ENCODE data around the gene NDEL1. TPM values are rescaled to one million over a fixed set of nuclear protein-coding genes. Genes with fewer than 3 reads are reported as not detected.

The NDEL1 gene
- total RNA-seq, 1 experiment from 2014 or later: 38.4 TPM

GRCh38 chr17:8410883-8411238 is 24.8 kb upstream of the NDEL1 start:
- H4K5ac ChIP-seq (ENCODE audit: insufficient read length, low read depth, low read length): no peak overlapping the region
- Mint-ChIP-seq H3K9me3 (no peaks in the 10 kb centered on the region), H3K36me3 (ENCODE audit: insufficient read depth in 1 of 3, low read depth in 3 of 3) (no peaks in the 10 kb centered on the region), H3K4me1 (peaks cover 14 to 15% of the 10 kb centered on the region in 2 experiments), H3K27me3 (ENCODE audit: low read depth) (peaks cover 2% of the 10 kb centered on the region; the same call in 1 of the 2 replicates), H3K27ac (no peak overlapping the region), H3K4me3 (no peak overlapping the region)
- H3K4me1 ChIP-seq (ENCODE audit: insufficient read depth, low read length): no peaks in the 10 kb centered on the region
- H3K27me3 ChIP-seq (ENCODE audit: insufficient read depth, low read length): no peaks in the 10 kb centered on the region
- no peak overlapping the region for H2BK20ac ChIP-seq (ENCODE audit: low read depth, low read length, poor library complexity, severe bottlenecking)
- no peak overlapping the region for H2AFZ ChIP-seq (ENCODE audit: low read length)
- no peak for DNase-seq
- no peak overlapping the region for H2BK5ac ChIP-seq (ENCODE audit: insufficient read length, low read length)
- no peaks in the 10 kb centered on the region for H3K79me1 ChIP-seq (ENCODE audit: insufficient read depth, low read depth, low read length, poor library complexity, severe bottlenecking)
- no peaks in the 10 kb centered on the region for H3K9me3 ChIP-seq (ENCODE audit: control insufficient read depth, low read depth, low read length)
- no CpG with 5 or more reads among the region's 1 CpG for WGBS (ENCODE audit: extremely low coverage, insufficient read length, low lambda C conversion rate)
- no peaks in the 10 kb centered on the region for H3K79me2 ChIP-seq (ENCODE audit: insufficient read depth, low read length)
- no peak overlapping the region for H3T11ph ChIP-seq (ENCODE audit: low read length)
- H3K18ac ChIP-seq (ENCODE audit: insufficient read length, low read depth, low read length): no peak overlapping the region
- no peak overlapping the region for H3K56ac ChIP-seq (ENCODE audit: insufficient read length, low read depth, low read length)
- no peak overlapping the region for H3K23ac ChIP-seq (ENCODE audit: insufficient read length, low read depth, low read length)
- H4K8ac ChIP-seq (replicated peaks; ENCODE audit: insufficient read length, low read depth, low read length): no peak overlapping the region
- no peak overlapping the region for H3K9ac ChIP-seq (ENCODE audit: extremely low read depth, insufficient read length, low read length)
- no peak overlapping the region for H2BK12ac ChIP-seq (ENCODE audit: insufficient read length, low read depth, low read length)
- H4K91ac ChIP-seq (ENCODE audit: insufficient read length, low read depth, low read length): no peak overlapping the region
- no peaks in the 10 kb centered on the region for H4K20me1 ChIP-seq (ENCODE audit: control insufficient read depth, insufficient read depth, insufficient read length)
- H3K27ac ChIP-seq (ENCODE audit: insufficient read length, low read depth, low read length): no peak overlapping the region
- H3K23me2 ChIP-seq (ENCODE audit: insufficient read length, low read depth, low read length, poor library complexity, severe bottlenecking): no peaks in the 10 kb centered on the region
- H2BK15ac ChIP-seq (ENCODE audit: low read depth, low read length): no peak overlapping the region
- H2BK120ac ChIP-seq (ENCODE audit: low read depth, low read length, poor library complexity, severe bottlenecking): no peak overlapping the region
- H3K4me2 ChIP-seq (ENCODE audit: insufficient read depth, insufficient read length, low read length): peak overlapping the region; percentile 10
- no peak overlapping the region for H3K14ac ChIP-seq (ENCODE audit: insufficient read depth, low read length)
- no peak overlapping the region for H3K4ac ChIP-seq (ENCODE audit: low read depth, low read length)
- no peak for TF ChIP-seq CTCF (conservative IDR thresholded peaks at IDR 0.05)
- no peak overlapping the region for H2AK5ac ChIP-seq (ENCODE audit: insufficient read length, low read length)

Measured in H9 (cell line).